A549 treated with GW870086 at 1 μM for 4 hours (cell line): Measurements from ENCODE around the gene ACP3. TPM values are rescaled to one million over a fixed set of nuclear protein-coding genes. Genes with fewer than 3 reads are reported as not detected.

Experiments
- total RNA-seq: library from RNA; stranded (reverse); fragments of 200-300 nt; extraction: Qiagen RNA extraction; gene quantifications from 5 replicates; pipeline ENCODE4 v1.2.3, GENCODE V29; 2022; ENCODE audit warnings: low read depth

Gene ACP3
- total RNA-seq, result 0.03 TPM in 1 of 5 replicates, not detected in the others

DNA sequence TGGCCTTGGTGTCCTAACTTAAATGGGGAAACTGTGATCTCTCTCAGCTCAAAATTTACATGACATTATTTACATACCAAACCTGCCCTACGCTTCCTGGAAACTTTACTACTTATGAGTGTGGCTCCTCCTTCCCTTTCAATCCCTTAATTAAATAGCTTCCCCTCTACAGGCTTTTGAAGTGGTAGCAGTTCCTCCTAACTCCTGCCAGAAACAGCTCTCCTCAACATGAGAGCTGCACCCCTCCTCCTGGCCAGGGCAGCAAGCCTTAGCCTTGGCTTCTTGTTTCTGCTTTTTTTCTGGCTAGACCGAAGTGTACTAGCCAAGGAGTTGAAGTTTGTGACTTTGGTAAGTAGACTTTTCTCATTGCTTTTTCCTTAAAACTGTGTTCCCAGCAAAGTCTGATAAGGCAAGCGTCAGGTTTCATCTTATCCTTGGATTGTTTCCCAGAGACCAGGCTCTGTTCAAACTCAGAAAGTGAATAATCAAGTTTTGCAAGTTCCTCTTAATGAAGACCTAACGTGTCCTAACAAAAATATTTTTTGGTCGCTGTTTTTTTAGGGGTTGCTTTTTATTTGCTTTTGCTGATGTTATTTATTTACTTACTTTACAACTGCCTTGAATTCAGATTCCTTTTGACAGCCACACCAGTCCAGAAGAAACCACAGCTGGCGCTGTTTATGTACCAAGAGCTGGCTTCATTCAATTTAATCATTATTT lies at the start of gene ACP3:
Gene ACP3 (plus strand): TSS at position 179 of the 720 bp plus-strand sequence. CDS start 50 bp downstream, at position 229.

Other genes with a start within 250 kb of the ACP3 start
- 9.6 to 14.3 TPM (median 12.5 TPM) in 5 replicates for gene DNAJC13, start 100.1 kb downstream of the ACP3 start, total RNA-seq